ENCODE data around the gene STX5.
"Not testable (repeated sequence)": the region's sequence is repeated elsewhere in the genome, so short reads cannot be mapped to it uniquely, and the experiment has no call there.

STX5 gene

DNA sequence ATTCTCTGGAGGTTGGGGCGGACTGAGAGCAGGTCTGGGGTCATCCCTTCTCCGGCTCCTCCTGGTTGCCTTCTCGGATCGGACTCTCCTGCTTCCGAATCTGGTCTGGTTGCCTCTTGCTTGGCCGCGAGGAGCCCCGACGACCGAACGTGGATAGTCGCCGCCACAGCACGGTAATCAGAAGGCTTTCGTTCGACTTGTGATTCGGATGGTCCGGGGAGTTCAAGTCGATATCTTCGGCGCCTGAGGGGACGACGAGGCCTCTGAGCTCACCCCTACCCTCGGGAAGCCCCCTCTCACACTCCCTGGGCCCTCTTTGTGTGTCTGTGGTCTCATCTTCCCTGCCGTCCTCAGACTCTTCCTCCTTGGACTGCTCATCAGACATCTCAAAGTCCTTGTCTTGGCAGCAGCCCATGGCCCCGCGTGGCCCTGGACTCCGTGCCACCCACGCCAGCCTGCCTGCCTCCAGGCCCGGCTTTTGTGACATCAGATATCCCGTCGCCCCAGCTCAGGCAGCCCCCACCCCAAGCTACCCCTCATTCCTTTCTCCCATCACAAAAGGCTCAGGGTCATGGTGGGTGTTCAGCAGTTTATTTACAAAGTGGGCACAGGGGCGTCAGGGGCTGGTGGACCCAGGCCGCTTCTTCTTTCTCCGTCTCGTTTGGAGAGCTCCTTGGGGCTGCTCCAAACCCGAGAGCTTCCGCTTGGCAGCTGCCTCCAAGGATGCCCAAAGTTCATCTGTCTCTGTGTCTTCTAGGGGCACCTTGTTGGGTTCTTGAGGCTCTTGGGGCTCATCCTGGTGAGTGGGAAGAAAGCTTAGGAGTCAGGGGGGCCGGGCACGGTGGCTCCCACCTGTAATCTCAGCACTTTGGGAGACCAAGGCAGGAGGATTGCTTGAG, 734 bp upstream of the STX5 start, which contains the start of gene TEX54:
TSS of gene TEX54 (minus strand) at position 506 of the 899 bp plus-strand sequence.
- DNase-seq (ENCODE audit: extremely low read depth in 1 of 2, low read depth in 1 of 2) = no peak

DNA sequence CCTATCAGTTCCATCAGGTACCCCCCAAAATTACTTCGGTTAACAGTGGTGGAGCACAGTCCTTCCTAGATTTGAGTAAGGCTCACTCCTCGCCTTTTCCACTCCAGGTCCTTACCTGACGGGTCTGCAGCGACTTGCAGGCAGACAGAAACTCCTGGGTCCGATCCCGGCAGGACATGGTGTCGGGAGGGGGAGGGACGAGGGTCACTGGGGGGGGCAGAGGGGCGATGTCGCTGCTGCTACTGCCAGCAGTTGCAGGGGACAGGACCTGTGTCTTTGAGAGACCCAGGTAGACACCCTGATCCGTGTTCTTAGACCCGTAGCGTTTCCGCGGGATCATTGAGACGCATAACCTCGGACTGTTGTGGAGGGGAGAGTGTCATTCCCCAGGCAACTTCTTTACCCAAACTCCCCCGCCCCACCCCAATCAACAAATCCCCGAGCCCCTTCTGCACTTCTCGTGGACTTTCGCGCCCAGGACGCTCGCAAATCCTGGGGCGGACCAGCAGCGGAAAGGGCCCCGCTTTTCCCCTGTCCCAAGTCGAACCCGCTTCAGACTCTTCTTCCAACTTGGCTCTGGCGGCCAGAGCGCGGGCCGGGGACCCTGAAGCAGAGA, 839 bp downstream of the STX5 start:
- DNase-seq (ENCODE audit: extremely low read depth in 1 of 2, low read depth in 1 of 2) = no peak

DNA sequence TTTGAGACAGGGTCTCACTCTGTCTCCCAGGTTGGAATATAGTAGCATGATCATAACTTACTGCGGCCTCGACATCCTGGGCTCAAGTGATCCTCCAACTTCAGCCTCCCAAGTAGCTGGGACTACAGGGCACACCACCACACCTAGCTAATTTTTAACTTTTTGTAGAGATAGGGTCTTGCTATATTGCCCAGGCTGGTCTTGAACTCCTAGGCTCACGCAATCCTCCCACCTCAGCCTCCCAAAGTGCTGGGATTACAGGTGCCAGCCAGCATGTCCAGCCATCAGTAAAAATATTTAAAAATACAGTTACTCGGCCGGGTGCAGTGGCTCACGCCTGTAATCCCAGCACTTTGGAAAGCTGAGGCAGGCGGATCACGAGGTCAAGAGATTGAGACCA, 3.7 kb downstream of the STX5 start:
- DNase-seq (ENCODE audit: extremely low read depth in 1 of 2, low read depth in 1 of 2) = not testable (repeated sequence)

DNA sequence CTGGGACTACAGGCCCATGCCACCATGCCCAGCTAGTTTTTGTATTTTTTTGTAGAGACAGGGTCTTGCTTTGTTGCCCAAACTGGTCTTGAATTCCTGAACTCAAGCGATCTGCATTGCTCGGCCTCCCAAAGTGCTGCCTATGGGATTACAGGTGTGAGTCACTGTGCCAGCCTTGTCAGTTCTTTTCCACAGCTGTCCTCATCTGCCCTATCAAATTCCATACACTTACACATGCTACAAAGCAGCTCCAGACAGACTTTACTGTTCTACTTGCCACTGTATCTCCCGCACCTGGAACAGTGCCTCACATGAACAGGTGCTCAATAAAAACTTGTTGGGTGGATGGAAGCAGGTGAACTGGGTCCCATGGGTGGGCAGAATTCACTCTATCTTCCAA, 8.2 kb downstream of the STX5 start:
- no peak for DNase-seq (ENCODE audit: extremely low read depth in 1 of 2, low read depth in 1 of 2)

DNA sequence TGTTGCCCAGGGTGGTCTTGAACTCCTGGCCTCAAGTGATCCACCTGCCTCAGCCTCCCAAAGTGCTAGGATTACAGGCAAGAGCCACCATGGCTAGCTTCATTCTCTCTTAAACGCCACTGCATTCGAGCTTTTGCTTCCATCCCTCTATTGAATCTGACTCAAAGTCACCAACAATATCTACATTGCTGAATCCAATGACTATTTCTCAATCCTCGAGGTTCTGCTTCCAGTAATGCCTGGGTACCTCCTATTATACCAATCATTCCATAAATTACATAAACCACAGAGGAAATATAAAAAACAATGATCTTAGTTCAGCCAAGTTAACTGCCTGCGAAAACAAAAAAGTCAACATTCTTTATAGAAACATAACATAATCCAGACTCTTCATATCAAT, 14.7 kb downstream of the STX5 start:
- no peak for DNase-seq (ENCODE audit: extremely low read depth in 1 of 2, low read depth in 1 of 2)

DNA sequence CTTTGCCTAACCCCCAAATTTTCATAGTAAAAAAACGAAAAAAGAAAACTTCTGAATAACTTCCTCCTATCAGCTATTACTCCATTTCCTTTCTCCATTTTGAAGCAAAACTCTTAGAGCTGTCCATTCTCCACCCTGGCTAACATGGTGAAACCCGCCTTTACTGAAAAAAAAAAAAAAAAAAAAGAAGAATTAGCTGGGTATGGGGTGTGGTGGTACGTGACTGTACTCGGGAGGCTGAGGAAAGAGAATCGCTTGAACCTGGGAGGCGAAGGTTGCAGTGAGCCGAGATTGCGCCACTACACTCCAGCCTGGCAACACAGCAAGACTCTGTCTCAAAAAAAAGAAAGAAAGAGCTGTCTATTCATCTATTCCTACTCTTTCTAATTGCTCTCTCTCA, 15.3 kb downstream of the STX5 start:
- no peak for DNase-seq (ENCODE audit: extremely low read depth in 1 of 2, low read depth in 1 of 2)

DNA sequence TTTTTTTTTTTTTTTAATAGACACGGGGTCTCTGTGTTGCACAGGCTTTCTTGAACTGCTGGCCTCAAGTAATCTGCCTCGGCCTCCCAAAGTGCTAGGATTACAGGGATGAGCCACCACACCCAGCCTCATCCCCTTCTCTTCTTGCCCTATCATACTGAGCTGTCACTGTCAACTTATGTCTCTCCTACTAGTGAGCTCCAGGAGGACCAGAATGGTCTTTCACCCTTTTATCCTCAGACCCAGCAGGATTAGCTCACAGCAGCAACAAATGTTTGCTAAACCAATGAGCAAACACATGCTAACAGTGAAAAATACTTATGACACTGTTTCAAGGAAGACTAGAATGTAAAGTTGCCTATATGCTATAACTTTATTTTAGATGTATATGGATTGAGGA, 20.2 kb downstream of the STX5 start:
- DNase-seq (ENCODE audit: extremely low read depth in 1 of 2, low read depth in 1 of 2) = no peak

DNA sequence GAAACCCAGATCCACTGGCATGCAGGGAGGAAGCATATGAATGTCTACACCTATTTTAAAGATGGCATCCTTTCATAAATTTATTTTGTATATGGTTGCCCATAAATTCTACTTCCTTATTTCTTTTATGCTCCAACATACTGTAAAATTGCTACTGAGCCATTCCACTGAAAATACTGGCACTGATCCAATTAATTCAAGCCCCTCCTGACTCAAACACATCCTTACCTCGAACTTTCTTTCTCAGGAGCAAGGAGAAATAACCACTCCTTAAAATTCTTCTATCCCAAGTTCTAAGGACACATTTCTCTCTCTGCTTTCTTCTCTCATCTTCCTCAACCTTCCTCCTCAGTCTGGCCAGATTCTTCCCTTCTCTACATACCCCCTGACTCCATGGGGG, 21.1 kb downstream of the STX5 start:
- DNase-seq (ENCODE audit: extremely low read depth in 1 of 2, low read depth in 1 of 2) = no peak

DNA sequence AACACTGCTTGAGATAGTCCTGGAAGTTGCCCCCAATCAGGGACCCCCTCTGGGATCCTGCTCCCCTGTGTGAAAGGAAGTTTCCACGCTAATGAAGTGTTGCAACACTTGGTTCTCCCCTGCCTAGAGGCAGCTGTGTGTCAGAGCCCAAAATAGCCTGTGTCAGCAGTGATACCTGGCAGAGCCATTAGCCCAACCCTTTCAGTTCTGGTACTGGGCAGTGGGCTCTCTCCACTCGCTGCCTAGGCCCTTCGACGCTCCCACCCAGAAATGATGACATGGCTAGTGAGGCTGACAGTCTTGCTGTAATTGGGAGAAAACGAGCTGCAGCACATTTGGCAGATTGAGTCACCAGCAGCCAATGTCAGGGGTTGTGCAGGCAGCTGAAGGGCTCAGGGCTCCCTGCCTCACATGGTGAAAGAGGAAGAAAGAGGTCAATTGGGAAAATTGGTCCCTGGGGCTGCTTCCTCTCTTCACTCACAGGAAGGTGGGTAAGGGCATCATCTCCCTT, 25.2 kb downstream of the STX5 start:
- DNase-seq (ENCODE audit: extremely low read depth in 1 of 2, low read depth in 1 of 2) = no peak

DNA sequence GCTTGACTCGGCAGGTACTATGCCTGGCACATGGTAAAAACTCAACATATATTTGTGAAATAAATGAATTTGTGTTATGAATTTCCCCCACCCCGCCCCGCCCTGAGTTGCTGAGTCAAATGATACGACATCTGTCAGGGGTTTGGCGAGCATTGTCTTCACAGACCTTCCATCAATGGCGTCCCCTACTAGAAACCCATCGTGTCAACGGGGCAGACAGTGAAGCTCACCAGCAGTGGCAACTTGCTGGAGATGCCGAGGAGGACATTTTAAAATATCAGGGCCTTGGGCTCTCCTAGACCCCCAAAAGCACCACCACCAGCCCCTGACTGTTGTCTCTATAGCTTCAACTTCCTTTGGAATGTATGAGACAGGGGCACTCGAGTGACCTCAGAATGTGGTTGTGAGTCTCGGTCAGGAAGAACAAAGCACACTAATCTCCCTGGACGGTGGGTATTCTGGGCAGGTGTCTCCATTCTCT, 25.9 kb downstream of the STX5 start:
- DNase-seq (ENCODE audit: extremely low read depth in 1 of 2, low read depth in 1 of 2) = no peak

DNA sequence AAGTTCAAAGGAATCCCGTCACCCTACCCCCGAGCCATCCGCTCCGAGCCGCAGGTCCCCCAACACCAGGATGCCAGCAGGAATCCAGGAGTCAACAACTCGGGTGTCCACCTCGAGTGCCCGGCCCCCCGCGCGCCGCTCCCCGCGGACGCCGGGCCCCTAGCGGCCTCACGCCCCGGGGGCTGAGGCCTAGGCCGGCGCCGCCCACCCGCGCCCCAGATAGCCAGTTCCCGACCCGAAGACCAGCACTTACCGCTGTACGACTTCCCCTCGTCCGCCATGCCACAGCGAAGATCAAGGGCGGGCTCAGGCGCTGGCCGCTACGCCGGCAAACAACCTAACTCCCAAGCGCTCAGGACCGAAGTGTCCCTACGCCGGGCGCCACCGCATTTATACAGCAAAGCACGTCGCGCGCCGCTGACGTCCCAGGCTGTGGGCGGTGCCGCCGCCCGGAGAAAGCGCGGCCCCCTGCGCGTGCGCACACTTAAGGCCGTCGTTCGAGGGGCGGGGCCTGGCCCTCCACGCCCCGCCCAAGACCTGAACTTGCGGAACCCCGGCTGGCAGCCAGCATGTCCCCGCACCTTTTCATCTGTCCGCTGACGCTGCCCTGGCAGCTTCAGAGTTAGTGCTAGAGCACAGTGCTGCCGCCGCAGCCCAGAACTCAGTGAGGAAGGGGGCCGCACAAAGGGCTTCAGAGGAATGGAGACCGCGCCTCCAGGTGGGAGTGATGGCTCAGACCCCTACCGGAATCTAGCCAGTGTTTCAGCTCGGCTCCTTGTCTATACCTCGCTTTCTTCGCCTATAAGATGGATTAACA, 26.6 kb downstream of the STX5 start, which contains the start of gene NXF1:
TSS of gene NXF1 (minus strand) at position 365 of the 817 bp plus-strand sequence. CDS start at position 281, 84 bp downstream.
- peak; percentile 80 to 91 for DNase-seq (ENCODE audit: extremely low read depth in 1 of 2, low read depth in 1 of 2)

DNA sequence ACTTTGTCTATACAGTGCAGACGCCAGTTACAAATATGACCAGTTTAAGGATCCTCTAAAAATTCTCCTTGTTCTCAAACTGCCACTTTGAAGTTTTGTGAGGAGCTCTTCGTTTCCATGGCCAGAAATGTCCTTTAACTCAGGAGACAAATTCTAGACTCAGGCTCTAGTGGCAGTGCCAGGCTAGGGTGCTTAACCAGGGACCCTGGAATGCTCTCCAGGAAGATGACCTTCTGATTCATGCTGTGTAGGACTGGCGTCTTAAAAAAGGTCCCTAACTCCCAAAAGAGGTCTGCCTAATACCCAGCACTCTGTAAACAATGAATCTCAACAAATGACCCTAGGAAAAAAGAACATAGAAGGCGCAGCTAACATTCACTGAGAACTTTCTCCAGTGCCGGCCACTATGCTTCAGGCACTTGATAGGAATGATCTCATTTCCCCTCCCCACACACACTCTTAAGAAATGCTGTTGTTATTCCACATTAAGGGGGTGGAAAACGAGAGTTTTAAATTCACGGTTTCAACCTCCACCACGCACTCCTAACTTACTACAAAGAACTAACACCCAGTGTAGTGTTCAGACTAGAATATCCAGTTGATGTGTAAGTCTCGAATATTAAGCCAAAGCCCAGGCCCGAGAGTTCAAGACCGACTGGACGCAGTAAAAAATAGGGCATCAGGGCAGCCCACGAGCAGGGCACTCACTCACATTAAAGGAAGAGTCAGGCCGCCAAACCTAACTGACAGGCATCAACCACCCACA, 27.4 kb downstream of the STX5 start:
- no peak for DNase-seq (ENCODE audit: extremely low read depth in 1 of 2, low read depth in 1 of 2)

DNA sequence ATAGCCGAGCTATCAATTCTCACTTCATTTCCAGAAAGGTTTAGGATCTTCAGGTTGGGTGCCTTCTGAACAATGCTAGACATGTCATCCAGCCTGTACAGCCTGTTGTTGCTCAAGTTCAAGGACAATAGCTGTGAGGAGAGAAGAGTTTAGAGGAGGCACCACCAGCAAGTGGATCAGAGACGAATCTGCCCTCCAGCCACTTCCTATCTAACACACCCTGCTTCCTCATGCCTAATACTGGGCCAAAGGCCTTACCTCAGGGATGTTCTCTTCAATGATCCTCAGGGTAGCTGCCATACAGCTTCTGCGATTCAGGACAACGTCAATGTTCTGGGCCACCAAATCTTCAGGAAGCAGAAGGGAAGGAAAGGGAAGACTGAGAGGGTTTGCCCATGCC, 30.8 kb downstream of the STX5 start:
- no peak for DNase-seq (ENCODE audit: extremely low read depth in 1 of 2, low read depth in 1 of 2)

DNA sequence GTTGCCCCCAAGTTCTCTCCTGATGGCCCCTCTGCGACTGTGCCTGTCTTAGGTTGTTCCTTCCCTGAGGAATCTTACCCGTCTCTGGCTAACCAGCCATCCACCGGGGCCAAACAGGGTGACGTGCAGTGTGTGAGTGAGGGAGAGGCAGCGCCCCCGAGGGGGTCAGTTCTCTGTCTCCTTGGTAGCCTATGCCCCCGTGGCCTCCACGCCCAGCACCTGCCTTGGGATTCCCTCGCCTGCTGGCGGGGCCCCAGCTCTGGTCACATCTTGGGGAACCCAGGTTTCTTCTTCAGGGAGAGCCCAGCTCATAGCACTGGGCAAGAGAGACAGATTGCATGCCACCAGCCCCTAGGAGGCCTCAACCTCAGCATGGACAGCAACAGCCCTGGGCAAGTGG, 32.4 kb downstream of the STX5 start:
- no peak for DNase-seq (ENCODE audit: extremely low read depth in 1 of 2, low read depth in 1 of 2)

DNA sequence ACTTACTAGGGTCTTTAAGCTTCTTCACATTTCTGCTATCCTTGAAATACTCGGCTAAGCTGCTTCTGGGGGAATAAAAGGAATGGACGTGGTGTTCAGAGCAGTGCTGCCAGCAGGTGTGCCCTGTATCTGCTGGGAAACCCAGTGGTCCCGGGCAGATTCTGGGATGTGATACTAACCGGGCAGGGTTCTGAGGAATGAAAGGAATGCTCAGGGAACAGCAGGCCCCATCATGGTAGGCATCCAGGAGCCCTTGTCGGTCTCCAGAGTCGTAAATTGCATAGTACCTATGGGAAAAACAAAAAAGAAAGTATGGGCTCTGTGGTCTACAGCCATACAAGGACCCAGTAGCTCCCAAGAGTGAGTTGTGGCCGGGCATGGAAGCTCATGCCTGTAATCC, 35.6 kb downstream of the STX5 start:
- DNase-seq (ENCODE audit: extremely low read depth in 1 of 2, low read depth in 1 of 2) = no peak

DNA sequence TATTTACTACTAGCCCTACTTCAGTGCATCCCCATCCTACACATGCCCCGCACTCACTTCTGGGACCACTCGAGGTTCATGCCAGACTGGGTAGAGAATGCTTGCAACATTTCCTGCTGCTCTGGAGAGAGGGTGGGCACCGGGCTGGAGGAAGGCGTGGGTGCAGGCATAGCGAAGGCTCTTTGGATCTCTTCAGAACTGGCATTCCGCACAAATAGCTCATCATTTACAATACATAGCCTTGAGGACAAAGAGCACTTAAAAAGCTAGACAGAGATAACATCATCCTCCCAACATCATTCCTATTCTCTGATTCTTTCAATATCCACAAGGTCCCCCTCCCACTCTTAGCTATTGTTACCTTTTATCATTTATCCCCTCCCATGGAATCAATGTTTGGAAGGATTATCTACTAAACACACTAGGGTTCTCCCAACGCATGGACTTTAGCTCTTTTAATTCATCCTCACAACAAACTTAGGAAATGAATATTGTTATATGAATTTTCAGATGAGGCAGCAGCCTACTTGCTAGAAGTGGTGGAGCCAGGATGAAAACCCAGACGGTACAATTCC, 37.6 kb downstream of the STX5 start:
- DNase-seq (ENCODE audit: extremely low read depth in 1 of 2, low read depth in 1 of 2) = no peak

DNA sequence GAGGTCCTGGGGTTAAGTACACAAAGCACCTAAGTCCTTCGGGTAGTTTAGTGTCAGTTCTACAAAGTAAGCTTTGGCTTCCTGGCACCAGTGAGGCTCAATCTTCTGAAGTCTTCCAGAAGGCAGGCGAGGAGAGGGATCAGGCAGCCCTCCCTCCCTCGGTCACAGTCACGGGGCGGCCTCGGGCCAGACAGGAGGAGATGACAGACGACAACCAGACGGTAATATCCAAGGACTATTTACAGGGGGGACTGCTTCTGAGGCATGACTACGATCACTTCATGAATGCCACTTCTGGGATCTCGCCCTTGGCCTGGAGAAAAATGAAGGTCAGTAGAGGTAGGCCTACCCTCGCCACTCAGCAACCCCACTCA, 39.7 kb downstream of the STX5 start:
- no peak for DNase-seq (ENCODE audit: extremely low read depth in 1 of 2, low read depth in 1 of 2)

DNA sequence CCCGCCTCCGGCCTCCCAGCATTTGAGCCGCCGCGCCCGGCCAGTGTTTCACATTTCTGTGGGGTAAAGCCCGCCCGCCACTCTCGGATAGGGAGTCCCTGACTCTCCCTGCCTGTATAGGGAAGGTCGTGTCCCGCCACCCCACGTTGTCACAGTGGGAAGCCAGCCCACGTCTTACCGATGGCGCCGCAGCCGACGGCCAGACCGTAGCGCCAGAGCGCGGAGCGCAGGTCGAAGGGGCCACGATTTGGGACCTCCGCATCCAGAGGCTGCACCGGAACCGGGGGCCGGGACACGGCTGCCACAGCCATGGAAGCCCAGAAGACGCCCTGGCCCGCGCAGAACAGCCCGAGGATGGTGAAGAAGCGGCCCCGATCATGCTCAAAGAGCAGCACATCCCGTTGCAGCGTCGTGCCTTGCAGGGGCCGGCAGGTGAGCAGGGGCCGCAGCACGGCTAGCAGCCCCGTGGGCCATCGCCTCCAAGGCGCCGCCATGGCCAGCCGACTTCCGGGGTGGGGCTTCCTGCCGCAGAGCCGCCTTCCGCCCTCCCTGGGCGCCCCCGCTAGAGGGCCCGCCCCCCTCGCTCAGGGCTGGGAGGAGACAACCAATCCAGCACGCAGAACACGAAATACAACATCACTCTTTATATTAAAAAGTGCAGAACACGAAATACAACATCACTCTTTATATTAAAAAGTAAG, 40.2 kb downstream of the STX5 start, which contains the start of gene TMEM223:
TSS of gene TMEM223 (minus strand) at position 506 of the 701 bp plus-strand sequence. CDS start at position 494, 12 bp downstream.
- DNase-seq (ENCODE audit: extremely low read depth in 1 of 2, low read depth in 1 of 2) = peak; percentile 84 to 86

DNA sequence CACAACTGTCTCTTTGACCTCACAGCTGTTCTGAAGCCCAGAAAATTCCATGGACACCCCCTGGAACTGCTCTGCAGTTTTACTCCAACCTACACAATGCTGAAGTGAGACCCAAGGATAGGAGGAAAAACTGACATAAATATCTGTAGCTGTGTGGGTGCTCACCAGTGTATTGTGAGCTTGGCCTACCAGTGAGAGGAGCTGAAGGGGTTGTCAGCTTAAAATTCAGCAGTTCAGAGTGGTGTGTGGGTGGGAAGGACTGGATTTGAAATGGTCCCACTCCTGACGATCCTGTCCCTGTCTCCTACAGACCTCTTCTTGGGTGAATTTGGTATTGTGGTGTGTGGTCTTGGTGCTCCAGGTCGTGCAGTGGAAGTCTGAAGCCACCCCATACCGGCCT, 42.3 kb downstream of the STX5 start:
- no peak for DNase-seq (ENCODE audit: extremely low read depth in 1 of 2, low read depth in 1 of 2)
